Stimulated activated CD8-positive, alpha-beta memory T cell treated with anti-CD3 and anti-CD28 coated beads, Interleukin-4, amount 100 ng/mL, for 4 hours (primary cell): ENCODE measurements around the gene ACSBG1.

Experiments used
- DNase-seq, 2 donors: peaks; one replicate each; pipeline ENCODE4 v3.0.0-alpha.2; 2020; ENCODE audit warnings: low read depth in 2 of 2, low spot score in 1 of 2

Gene ACSBG1

GRCh38 chr15:78234515-78235040 is at the start of gene ACSBG1:
Gene ACSBG1 (minus strand): TSS chr15:78234565. CDS start chr15:78234501, 64 bp downstream.
- no peak for DNase-seq

- no peak for DNase-seq
Measured at GRCh38 chr15:78282324-78282723, 48.0 kb upstream of the ACSBG1 start.

GRCh38 chr15:78280319-78281072 is 46.1 kb upstream of the ACSBG1 start:
- DNase-seq: no peak

GRCh38 chr15:78276064-78276943 is 41.9 kb upstream of the ACSBG1 start:
- no peak for DNase-seq

- DNase-seq: no peak
Measured at GRCh38 chr15:78274994-78275393, 40.6 kb upstream of the ACSBG1 start.

- DNase-seq: no peak
Measured at GRCh38 chr15:78272776-78273175, 38.4 kb upstream of the ACSBG1 start.

GRCh38 chr15:78272316-78272715 is 38.0 kb upstream of the ACSBG1 start:
- no peak for DNase-seq

GRCh38 chr15:78266806-78267205 is 32.4 kb upstream of the ACSBG1 start:
- no peak for DNase-seq

- DNase-seq: no peak
Measured at GRCh38 chr15:78266229-78266628, 31.9 kb upstream of the ACSBG1 start.

GRCh38 chr15:78265752-78266224 is 31.4 kb upstream of the ACSBG1 start:
- no peak for DNase-seq

- no peak for DNase-seq
Measured at GRCh38 chr15:78265137-78265460, 30.7 kb upstream of the ACSBG1 start.

GRCh38 chr15:78264304-78265136 is 30.2 kb upstream of the ACSBG1 start, which contains the start of gene DNAJA4:
Gene DNAJA4 (plus strand): TSS chr15:78264562. CDS start chr15:78264764, 202 bp downstream.
- DNase-seq: peak; percentile 15 to 31

GRCh38 chr15:78263907-78264303 is 29.5 kb upstream of the ACSBG1 start:
- no peak for DNase-seq

- DNase-seq: no peak
Measured at GRCh38 chr15:78263351-78263781, 29.0 kb upstream of the ACSBG1 start.

- no peak for DNase-seq
Measured at GRCh38 chr15:78261062-78261461, 26.7 kb upstream of the ACSBG1 start.

GRCh38 chr15:78260489-78260888 is 26.1 kb upstream of the ACSBG1 start:
- no peak for DNase-seq

GRCh38 chr15:78259232-78259631 is 24.9 kb upstream of the ACSBG1 start:
- no peak for DNase-seq

- DNase-seq: no peak
Measured at GRCh38 chr15:78257681-78258080, 23.3 kb upstream of the ACSBG1 start.

GRCh38 chr15:78256044-78256437 is 21.7 kb upstream of the ACSBG1 start:
- no peak for DNase-seq

GRCh38 chr15:78255421-78256043 is 21.2 kb upstream of the ACSBG1 start:
- DNase-seq: no peak
